Sigmoid colon (tissue), 4 donors: ENCODE results near the gene ARHGAP27.

ENCODE experiments used
- EP300 ChIP-seq, 4 donors: sonication (generic); formaldehyde crosslinking; IDR thresholded peaks; one replicate each; pipeline ENCODE4 v1.6.1; 2017; ENCODE audit warnings: antibody characterized with exemption in 4 of 4
- POLR2AphosphoS5 ChIP-seq, 4 donors: sonication (generic); formaldehyde crosslinking; IDR thresholded peaks; one replicate each; pipeline ENCODE4 v1.6.1; 2017; ENCODE audit warnings: antibody characterized with exemption in 4 of 4
- TF ChIP-seq, protein P1 (sequence below), 4 experiments: fragments of 450-650 bp in 3 of 4; fragments of 200-600 bp in 1 of 4; IDR thresholded peaks; one replicate each; pipeline ENCODE4 v1.5.1; 2016 to 2019; ENCODE audit warnings: antibody characterized with exemption in 4 of 4, mild to moderate bottlenecking in 3 of 4, moderate library complexity in 2 of 4

- TF ChIP-seq, protein P1, sequence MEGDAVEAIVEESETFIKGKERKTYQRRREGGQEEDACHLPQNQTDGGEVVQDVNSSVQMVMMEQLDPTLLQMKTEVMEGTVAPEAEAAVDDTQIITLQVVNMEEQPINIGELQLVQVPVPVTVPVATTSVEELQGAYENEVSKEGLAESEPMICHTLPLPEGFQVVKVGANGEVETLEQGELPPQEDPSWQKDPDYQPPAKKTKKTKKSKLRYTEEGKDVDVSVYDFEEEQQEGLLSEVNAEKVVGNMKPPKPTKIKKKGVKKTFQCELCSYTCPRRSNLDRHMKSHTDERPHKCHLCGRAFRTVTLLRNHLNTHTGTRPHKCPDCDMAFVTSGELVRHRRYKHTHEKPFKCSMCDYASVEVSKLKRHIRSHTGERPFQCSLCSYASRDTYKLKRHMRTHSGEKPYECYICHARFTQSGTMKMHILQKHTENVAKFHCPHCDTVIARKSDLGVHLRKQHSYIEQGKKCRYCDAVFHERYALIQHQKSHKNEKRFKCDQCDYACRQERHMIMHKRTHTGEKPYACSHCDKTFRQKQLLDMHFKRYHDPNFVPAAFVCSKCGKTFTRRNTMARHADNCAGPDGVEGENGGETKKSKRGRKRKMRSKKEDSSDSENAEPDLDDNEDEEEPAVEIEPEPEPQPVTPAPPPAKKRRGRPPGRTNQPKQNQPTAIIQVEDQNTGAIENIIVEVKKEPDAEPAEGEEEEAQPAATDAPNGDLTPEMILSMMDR (IDR thresholded peaks at IDR 0.05), result no peak
- TF ChIP-seq POLR2AphosphoS5 (IDR thresholded peaks at IDR 0.05) (no peak), EP300 (IDR thresholded peaks at IDR 0.05) (no peak)
Measured at GRCh38 chr17:45372325-45372869, 60.3 kb downstream of the ARHGAP27 start.
